Osteoblast (primary cell): ENCODE measurements around the gene SMG9. TPM values are rescaled to one million over a fixed set of nuclear protein-coding genes. Genes with fewer than 3 reads are reported as not detected.

Experiments used
- DNase-seq: peaks from one replicate; pipeline ENCODE4 v3.0.0; 2011; ENCODE audit warnings: low spot score, mixed read lengths; ENCODE audit not compliant: insufficient read length; ENCODE audit errors: missing footprints
- H2AFZ ChIP-seq: 2 replicates; pipeline ENCODE4 v1.6.0; 2011; ENCODE audit warnings: mild to moderate bottlenecking, low read length
- H3K27ac ChIP-seq: 2 replicates; pipeline ENCODE4 v1.5.1; 2011; ENCODE audit warnings: mild to moderate bottlenecking, low read depth, low read length, moderate library complexity
- H3K27me3 ChIP-seq: 2 replicates; pipeline ENCODE4 v1.6.0; 2012; ENCODE audit warnings: mild to moderate bottlenecking, control low read depth, inconsistent platforms, low read length, moderate library complexity; ENCODE audit not compliant: insufficient read depth
- H3K36me3 ChIP-seq: 2 replicates; pipeline ENCODE4 v1.5.1; 2011; ENCODE audit warnings: mild to moderate bottlenecking, low read length, control low read depth, moderate library complexity; ENCODE audit not compliant: insufficient read depth
- H3K4me1 ChIP-seq: 2 replicates; pipeline ENCODE4 v1.5.1; 2011; ENCODE audit warnings: mild to moderate bottlenecking, low read length, control low read depth, moderate library complexity; ENCODE audit not compliant: insufficient read depth
- H3K4me2 ChIP-seq: 2 replicates; pipeline ENCODE4 v1.6.0; 2011; ENCODE audit warnings: mild to moderate bottlenecking, low read length; ENCODE audit not compliant: insufficient read depth
- H3K4me3 ChIP-seq: fragments of 200-600 bp; sonication (generic); 3 replicates; pipeline ENCODE4 v1.5.1; 2012; ENCODE audit warnings: mild to moderate bottlenecking, low read length, inconsistent platforms; ENCODE audit not compliant: insufficient read depth
- H3K79me2 ChIP-seq: 2 replicates; pipeline ENCODE4 v1.6.0; 2012; ENCODE audit warnings: mild to moderate bottlenecking, low read length, control low read depth, inconsistent platforms; ENCODE audit not compliant: insufficient read depth
- H3K9me3 ChIP-seq: 2 replicates; pipeline ENCODE4 v1.5.1; 2011; ENCODE audit warnings: low read depth, low read length, control low read depth
- H4K20me1 ChIP-seq: 2 replicates; pipeline ENCODE4 v1.6.0; 2012; ENCODE audit warnings: mild to moderate bottlenecking, low read length, control low read depth; ENCODE audit not compliant: insufficient read depth
- CTCF ChIP-seq: IDR thresholded peaks from 2 replicates; pipeline ENCODE4 v1.5.1; 2011; ENCODE audit warnings: mild to moderate bottlenecking, low read depth, low read length, moderate library complexity; ENCODE audit errors: extremely low read depth
- total RNA-seq: library from RNA; depleted of rRNA; stranded (reverse); fragments of >200 nt; gene quantifications from 2 replicates; pipeline ENCODE4 v1.2.3, GENCODE V29; 2012

SMG9 gene
- total RNA-seq, 1 donor: 14.5 TPM

- Histone ChIP-seq H3K27ac (no peak overlapping the region), H2AFZ (no peak overlapping the region), H3K9me3 (no peaks in the 10 kb centered on the region), H3K4me3 (no peak overlapping the region), H3K4me2 (no peak overlapping the region), H3K79me2 (peaks cover 27% of the 10 kb centered on the region), H3K36me3 (no peaks in the 10 kb centered on the region), H4K20me1 (no peaks in the 10 kb centered on the region), H3K27me3 (no peaks in the 10 kb centered on the region), H3K4me1 (peaks cover 41% of the 10 kb centered on the region)
- DNase-seq: peak; percentile 36
- no peak for TF ChIP-seq CTCF
Observed at GRCh38 chr19:43782311-43782660, 27.5 kb upstream of the SMG9 start.

GRCh38 chr19:43781630-43782310 is 27.0 kb upstream of the SMG9 start:
- TF ChIP-seq CTCF: no peak
- H4K20me1 ChIP-seq: no peaks in the 10 kb centered on the region
- no peaks in the 10 kb centered on the region for H3K9me3 ChIP-seq
- H3K4me3 ChIP-seq: no peak overlapping the region
- H3K27ac ChIP-seq: no peak overlapping the region
- no peak overlapping the region for H3K4me2 ChIP-seq
- H2AFZ ChIP-seq: no peak overlapping the region
- H3K4me1 ChIP-seq: peaks cover 43% of the 10 kb centered on the region
- peak; percentile 65 for DNase-seq
- H3K79me2 ChIP-seq: peaks cover 29% of the 10 kb centered on the region
- H3K36me3 ChIP-seq: no peaks in the 10 kb centered on the region
- H3K27me3 ChIP-seq: no peaks in the 10 kb centered on the region

- H3K4me3 ChIP-seq: peak within 1 kb of the TSS; percentile 71
- peak within 1 kb of the TSS; percentile 58 for H2AFZ ChIP-seq
- H3K9me3 ChIP-seq: no peaks in the 10 kb centered on the region
- H3K4me2 ChIP-seq: peak within 1 kb of the TSS; percentile 72
- no peaks in the 10 kb centered on the region for H3K36me3 ChIP-seq
- H3K79me2 ChIP-seq: peaks cover 33% of the 10 kb centered on the region
- H3K27me3 ChIP-seq: no peaks in the 10 kb centered on the region
- DNase-seq: peak; percentile 93
- peaks cover 43% of the 10 kb centered on the region for H3K4me1 ChIP-seq
- peak within 1 kb of the TSS; percentile 10 for H3K27ac ChIP-seq
- no peak for TF ChIP-seq CTCF
- H4K20me1 ChIP-seq: no peaks in the 10 kb centered on the region
Observed at GRCh38 chr19:43780706-43781525, 26.2 kb upstream of the SMG9 start, which contains the start of gene KCNN4. KCNN4 (minus strand) TSS chr19:43780973; CDS start chr19:43780861, 112 bp downstream.

- H3K36me3 ChIP-seq: no peaks in the 10 kb centered on the region
- DNase-seq: peak; percentile 73
- no peaks in the 10 kb centered on the region for H3K27me3 ChIP-seq
- no peaks in the 10 kb centered on the region for H4K20me1 ChIP-seq
- peak overlapping the region; percentile 72 for H3K4me2 ChIP-seq
- H3K4me1 ChIP-seq: peaks cover 40% of the 10 kb centered on the region
- H3K9me3 ChIP-seq: no peaks in the 10 kb centered on the region
- TF ChIP-seq CTCF: peak; percentile 21
- H3K4me3 ChIP-seq: peak overlapping the region; percentile 71
- H3K27ac ChIP-seq: no peak overlapping the region
- H3K79me2 ChIP-seq: peaks cover 39% of the 10 kb centered on the region
- H2AFZ ChIP-seq: no peak overlapping the region
Observed at GRCh38 chr19:43779820-43780219, 25.1 kb upstream of the SMG9 start.
